Measurements from ENCODE around the gene ACTN4. TPM values are rescaled to one million over a fixed set of nuclear protein-coding genes. Genes with fewer than 3 reads are reported as not detected.

The ACTN4 gene
- polyA plus RNA-seq, 3 donors: 628 to 762 (median 713) TPM

DNA sequence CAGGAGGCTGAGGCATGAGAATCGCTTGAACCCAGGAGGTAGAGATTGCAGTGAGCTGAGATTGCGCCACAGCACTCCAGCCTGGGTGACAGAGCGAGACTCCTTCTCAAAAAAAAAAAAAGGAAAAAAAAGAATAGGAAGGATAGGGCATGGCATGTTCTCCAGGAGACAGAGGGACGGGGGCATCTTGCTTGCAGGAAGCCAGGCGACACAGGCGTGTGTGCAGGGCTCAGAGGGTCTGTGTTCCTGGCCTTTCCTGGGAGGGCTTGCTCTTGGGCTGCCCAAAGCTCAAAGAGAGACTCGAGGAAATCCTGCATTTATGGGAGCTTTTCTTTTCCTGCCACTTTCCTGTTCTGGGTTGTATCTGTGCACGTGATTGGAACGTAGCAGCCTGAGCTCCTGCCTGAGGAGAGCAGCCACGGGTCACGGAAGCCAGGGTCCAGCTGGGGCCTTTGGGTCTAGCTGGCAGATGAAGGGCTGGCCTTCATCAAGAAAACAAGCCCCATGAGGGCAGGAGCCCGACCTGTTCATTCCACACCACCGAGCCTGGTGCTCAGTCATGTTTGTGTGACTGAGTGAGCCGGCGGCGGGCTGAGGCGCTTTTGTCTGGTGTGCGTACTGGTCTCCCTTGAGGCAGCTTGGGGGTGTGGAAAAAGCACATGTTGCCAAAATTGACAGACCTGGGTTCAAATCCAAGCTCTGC, 52.3 kb downstream of the ACTN4 start:
- no peak for DNase-seq (ENCODE audit: extremely low read depth in 1 of 11, low read depth in 9 of 11, low spot score in 4 of 11)

DNA sequence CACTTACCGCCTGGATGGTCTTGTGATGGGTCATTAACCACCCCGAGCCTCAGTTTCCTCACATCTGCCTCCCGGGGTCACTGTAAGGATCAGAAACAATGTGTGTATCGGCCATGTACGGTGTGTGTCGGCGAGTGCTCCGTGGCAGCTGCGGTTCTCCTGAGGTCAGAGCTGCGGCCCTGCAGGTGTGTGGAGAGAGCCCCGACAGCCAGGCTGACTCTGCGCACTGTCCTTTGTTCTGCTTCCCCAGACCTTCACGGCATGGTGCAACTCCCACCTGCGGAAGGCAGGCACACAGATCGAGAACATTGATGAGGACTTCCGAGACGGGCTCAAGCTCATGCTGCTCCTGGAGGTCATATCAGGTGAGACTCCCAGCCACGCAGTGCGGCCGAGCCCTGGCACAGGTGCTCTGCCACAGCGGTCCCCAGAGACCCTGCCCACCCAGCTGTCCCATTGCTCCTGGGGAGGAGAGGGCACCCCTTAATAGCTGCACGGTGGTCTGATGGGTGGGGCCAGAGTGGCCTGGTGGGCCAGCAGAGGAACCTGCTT, 53.0 kb downstream of the ACTN4 start:
- DNase-seq (ENCODE audit: extremely low read depth in 1 of 11, low read depth in 9 of 11, low spot score in 4 of 11): no peak

DNA sequence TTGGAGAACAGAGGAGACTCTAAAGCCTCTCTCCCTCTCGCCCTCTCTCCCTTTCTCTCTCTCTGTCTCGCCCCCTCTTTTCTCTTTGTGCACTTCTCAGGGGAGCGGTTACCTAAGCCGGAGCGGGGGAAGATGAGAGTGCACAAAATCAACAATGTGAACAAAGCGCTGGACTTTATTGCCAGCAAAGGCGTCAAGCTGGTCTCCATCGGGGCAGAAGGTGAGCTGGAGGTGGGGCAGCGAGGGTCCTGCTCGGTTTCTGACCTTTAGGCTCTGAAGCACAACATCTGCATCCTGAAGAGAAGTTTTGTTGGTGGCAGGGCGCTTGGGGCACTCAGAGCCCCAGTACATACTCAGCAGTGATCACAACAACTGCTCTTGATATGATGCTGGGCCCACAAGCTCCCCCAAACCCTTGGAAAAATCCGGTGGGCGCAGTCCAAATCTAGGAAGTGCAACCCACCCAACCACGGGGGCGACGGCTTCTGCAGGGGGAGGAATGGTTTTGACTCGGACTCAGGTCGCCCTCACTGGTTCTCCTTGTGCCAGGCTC, 53.5 kb downstream of the ACTN4 start:
- no peak for DNase-seq (ENCODE audit: extremely low read depth in 1 of 11, low read depth in 9 of 11, low spot score in 4 of 11)

DNA sequence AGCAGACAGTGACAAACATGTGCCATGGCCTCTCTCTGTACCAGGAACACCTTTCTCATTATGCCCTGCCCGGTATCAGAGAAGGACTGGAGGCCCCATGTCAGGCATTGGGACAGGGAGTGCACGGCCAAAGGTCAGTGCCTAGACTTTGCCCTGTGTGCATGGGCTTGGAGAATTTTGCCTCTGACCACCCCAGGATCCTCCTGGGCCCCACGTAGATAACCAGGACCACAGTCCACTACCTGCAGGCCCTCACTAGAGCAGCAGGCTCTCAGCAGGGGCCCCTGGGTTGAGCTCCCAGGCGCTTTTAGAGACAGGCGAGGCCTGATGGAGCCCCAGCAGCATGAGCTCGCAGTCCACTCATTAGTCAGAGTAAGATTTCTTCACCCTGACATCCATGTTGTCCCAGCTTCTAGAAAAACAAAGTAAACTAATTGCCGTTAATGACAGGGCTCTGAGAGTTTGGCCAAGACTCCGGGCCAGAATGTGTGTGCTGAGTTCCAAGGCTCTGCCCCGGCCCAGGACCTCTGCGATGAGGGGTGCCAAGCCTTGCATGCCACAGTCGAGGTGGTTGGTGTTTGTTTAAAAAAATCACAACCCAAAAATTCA, 54.1 kb downstream of the ACTN4 start:
- DNase-seq (ENCODE audit: extremely low read depth in 1 of 11, low read depth in 9 of 11, low spot score in 4 of 11): no peak

DNA sequence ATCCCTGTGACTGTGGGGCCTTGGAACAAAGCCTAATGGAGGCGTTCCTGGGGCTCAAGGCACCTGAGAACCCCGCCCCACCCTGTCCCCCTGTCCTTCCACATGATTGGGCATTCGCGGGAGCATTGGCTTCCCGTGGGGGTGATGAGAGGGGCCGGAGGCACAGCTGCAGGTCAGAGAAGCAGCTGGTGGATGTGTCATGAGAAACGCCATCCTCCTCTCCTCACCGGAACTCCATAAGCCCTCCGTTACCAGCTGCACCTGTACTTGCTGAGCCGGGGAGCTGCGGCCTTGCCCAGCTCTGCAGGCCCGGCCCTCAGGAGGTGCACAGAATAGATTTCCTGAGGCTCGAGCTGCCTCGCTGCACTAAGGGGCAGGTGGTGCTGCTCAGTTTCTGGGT, 54.8 kb downstream of the ACTN4 start:
- DNase-seq (ENCODE audit: extremely low read depth in 1 of 11, low read depth in 9 of 11, low spot score in 4 of 11): no peak

DNA sequence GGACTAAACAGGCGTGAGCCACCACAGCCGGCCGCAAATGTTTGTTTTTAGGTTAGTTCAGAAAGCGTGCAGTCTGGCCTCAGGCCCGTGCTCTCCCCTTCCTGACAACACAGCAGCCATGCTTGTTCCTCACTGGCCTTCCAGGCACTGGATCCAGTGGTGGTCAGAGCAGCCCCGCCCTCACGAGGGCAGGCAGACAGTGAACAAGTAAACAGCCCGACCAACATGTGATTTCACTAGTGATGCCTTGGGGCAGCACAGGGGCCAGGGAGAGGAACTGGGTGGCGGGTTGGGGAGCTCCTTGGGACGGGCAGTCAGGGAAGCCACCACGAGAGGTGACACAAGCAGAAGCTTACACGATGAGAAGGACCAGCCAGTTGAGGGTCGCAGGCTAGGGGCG, 56.1 kb downstream of the ACTN4 start:
- DNase-seq (ENCODE audit: extremely low read depth in 1 of 11, low read depth in 9 of 11, low spot score in 4 of 11): no peak

DNA sequence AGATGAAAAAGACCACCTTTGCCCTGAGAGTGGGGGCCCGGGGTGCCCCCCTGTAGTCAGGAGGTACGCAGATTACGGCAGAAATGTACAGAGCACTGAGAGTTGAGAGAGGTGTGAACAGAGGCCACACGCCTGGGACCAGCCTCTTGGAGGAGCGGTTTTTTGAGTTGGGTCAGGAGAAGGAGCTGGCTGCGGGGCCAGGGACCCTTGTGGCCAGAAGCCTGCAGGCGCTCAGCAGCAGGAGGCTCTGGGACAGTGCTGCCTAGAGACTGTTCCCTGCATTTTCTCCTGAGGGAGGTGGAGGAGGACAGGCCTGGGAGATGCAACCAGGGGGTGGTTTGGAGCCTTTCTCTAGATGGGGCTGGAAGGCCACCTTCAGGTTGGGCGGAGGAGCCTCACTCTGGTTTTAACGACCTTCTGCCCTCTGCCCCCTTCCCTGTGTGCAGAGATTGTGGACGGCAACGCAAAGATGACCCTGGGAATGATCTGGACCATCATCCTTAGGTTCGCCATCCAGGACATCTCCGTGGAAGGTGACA, 57.1 kb downstream of the ACTN4 start:
- no peak for DNase-seq (ENCODE audit: extremely low read depth in 1 of 11, low read depth in 9 of 11, low spot score in 4 of 11)

DNA sequence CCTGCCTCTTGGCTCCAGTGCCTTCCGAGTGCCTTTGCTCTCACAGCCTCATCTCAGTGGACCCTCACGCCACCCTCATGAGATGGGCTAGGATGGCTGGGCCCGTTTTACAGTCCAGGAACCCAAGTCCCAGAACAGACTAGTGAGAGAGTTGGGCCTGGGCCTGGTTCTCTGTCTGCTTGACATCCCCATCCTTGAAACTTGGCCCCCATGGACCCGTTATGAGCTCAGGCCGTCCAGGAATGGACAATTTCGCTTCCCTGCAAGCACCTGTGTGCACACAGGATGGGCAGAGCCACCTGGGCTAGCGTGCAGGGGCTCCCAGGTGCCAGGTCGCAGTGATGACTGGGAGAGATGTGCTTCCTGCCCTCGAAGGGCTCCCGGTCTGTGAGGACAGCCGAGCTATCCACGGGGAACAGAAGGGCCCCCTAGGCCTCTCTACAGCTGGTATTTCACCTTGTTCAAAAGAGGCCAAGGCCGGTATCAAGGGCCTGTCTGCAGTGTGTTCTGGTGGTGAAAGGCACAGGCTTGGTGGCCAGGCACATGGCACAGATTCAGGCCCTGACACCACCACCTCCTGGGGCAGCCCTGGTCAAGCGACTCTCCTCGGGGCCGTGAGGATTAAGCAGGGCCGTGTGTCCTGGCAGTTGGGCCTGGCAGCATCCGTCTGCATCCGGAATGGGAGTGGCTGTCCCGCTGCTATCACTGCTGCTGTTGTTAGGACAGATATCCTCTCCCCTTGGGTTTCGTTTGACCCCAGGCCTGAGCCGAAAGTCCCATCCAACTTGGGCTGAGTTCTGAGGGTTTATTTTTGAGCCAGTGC, 58.0 kb downstream of the ACTN4 start:
- no peak for DNase-seq (ENCODE audit: extremely low read depth in 1 of 11, low read depth in 9 of 11, low spot score in 4 of 11)

DNA sequence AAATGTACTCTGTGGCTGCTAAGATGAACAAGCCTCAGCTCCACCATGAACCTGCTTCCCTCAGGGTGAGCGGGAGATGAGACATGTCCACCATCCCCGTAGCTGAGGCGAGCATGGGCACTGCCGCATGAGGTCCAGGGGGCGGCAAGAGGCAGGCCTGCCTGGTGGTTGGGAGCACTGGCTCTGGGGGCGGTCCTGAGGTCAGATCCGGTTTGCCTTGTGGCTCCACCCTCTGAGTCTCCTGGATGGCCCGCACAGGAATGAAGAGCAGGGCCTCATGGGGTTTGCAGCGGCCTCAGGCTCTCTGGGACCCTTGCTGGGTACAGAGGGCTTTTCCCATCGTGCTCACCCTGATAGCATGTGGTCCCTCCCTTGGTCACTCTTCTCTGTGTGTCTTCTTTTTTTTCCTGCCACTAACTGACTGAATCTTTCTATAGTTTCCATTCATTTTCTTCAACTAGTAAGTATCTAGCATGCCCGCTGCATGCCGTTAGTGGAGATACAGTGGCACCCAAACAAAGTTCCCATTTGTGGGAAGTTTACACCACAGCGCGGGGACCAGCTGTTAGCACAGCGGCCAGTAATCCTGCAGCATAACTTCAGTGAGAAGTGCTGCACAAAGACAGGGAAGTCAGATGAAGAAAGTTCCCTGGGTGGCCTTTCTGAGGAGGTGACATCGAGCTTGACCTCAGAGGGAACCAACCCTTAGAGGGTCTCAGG, 59.5 kb downstream of the ACTN4 start:
- DNase-seq (ENCODE audit: extremely low read depth in 1 of 11, low read depth in 9 of 11, low spot score in 4 of 11): no peak

DNA sequence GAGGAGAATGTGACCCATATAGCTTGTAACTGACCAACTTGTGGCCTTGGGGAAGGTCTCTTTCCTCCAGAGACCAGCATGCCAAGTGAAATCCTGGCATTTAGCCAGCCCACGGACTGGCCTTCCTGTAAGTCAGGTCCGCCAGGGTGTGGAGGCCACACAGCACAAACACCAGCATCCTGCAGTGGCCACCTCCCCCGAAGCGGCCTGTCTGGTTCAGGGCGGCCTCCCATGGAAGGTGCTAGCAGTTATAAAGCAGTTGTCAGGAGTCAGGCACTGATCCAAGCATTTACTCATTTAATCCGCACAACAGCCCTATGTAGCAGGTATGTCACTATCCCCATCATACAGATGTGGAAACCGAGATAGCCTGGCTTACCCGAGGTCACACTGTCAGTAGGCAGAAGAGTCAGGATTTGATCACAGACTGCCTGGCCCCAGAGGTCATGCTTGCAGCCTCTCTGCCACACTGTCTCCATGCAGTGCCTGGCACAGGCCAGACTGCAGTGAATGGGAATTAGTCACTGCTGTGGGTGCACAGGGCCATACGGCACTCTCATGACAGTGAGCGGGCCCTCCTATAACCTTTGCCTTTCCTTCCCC, 60.2 kb downstream of the ACTN4 start:
- DNase-seq (ENCODE audit: extremely low read depth in 1 of 11, low read depth in 9 of 11, low spot score in 4 of 11): no peak

DNA sequence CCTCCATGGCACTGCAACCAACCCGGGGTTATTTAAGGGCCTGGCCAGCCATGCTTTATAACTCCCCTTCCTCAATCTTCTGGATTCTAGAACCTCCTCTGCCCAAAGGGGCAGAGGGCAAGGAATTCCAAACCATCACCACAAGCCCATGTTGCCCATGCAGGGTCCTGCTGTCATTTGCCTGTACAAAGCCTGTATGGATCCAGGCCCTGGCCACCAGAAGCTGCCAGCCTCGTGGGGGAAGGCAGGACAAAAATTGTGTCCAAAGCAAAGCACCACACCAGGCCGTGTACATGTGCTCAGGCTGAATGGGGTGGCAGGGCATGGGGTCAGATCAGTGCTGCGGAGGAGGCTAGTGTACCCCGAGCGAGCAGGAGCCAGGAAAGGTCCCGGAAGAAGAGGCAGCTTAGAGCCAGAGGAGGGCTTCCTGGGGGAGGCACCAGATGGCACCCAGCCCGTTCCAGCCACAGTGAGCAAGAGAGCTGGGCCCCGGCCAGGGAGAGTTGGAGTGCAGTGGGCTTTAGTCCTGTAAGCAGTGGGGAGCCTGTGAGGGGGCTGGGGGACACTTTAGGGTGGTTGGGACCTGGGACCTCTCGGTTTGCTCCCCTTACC, 61.1 kb downstream of the ACTN4 start:
- DNase-seq (ENCODE audit: extremely low read depth in 1 of 11, low read depth in 9 of 11, low spot score in 4 of 11): no peak

DNA sequence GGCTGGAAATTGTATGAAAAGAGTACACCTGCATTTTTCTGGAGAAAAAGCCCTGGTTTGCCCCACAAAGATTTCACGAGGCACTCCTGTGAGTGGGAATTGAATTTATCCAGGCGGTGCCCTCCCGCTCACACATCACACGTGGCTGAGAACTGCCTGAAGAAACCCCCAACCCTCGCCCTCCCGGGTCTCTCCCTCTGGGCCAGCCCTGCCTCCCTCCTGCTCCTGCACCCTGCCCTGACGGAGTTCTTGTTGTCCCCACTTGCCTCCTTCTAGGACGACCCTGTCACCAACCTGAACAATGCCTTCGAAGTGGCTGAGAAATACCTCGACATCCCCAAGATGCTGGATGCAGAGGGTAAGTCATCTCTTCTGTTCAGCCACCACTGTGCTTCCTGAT, 61.7 kb downstream of the ACTN4 start:
- no peak for DNase-seq (ENCODE audit: extremely low read depth in 1 of 11, low read depth in 9 of 11, low spot score in 4 of 11)

DNA sequence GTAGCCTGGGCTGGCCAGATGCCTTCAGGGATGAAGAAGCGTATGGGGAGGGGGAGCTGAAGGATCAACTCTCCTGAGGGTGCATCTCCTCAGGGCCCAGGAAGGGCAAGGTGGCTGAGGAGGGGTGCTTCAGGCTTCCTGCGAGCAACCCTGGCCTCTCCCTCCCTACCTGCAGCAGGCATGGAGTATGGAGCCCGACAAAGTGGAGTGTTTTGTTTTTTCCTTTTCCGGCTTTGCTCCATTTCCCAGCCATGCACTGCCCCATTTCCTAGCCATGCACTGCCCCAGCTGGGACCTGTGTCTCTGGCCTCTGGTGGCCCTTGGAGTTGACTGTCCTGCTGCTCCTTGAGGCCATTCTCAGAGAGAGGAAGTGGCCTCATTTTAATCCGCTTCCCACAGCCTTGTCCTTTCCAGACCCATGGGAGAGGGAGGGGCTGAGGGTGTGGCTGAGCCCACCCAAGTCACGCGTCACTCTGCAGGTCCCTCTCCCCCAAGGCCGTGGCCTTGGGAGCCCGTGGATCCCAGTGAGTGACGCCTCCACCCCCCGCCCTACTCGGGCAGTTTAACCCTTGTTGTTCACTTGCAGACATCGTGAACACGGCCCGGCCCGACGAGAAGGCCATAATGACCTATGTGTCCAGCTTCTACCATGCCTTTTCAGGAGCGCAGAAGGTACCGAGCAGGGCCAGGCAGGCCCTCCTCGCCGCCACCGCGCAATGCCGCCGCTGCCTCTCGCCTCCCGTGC, 62.4 kb downstream of the ACTN4 start:
- no peak for DNase-seq (ENCODE audit: extremely low read depth in 1 of 11, low read depth in 9 of 11, low spot score in 4 of 11)

DNA sequence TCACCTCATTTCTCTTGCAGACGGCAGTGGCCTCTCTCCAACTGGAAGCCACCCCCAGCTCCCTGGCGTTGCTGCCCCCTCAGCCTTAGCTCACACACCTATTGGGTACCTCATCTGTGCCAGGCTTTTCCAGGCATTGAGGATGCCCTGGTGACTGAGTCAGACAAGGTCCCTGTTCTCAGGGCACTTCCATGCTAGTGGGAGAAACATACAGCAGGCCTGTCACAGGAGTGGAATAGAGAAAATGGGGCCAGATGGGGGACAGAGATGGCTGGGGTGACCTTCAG, 62.9 kb downstream of the ACTN4 start:
- no peak for DNase-seq (ENCODE audit: extremely low read depth in 1 of 11, low read depth in 9 of 11, low spot score in 4 of 11)

DNA sequence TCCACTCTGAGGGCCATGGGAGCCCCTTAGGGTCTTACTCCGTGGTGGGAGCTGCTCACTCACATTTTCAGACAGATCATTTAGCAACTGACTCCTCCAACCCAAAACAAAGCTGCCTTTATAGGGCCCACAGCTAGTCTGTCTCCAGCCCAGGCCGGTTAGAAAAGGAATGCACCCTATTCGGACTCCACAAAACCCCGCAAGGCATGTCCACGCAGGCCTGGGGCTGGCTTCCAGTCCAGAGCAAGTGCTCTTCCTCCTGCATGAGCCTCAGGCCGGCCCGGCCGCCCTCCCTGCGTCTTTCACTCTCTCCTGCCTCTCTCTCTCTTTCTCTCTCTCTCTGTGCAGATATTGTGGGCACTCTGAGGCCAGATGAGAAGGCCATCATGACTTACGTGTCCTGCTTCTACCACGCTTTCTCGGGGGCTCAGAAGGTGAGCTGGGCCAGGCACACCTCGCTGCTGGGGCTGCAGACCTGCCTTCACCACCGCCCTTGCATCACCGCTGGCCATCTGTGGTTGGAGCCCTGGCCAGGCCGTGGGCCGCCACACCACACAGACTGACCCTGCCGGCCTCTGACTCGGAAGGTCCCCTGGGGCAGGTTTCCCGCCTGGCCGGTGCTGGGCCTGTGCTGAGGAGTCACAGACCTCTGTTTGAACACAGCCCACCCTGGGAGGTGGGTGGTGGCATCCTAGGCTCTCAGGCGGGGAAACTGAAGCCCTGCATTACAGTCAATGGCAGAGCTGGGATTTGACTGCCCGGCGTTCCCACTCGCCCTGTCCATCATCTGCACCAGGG, 63.7 kb downstream of the ACTN4 start:
- DNase-seq (ENCODE audit: extremely low read depth in 1 of 11, low read depth in 9 of 11, low spot score in 4 of 11): no peak

DNA sequence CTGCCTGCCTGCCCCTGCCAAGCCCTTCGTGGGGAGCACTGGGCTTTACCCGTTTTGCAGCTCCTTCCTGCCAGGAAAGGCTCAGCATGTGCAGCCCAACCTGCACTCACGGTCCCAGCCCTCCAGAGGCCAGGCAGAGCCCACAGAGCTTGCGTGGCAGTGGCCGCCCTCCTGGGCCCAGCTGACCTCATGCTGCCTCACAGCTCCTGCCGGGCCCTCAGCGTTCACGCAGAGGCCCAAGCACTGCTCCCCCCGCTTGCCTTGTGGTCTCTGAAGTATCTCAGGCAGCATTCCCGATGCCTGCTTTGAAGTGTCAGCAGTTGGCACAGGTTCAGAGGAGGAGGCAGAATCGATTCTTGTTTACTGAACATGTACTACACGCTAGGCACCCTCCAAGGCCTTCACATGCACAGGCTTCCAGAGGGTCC, 64.3 kb downstream of the ACTN4 start:
- no peak for DNase-seq (ENCODE audit: extremely low read depth in 1 of 11, low read depth in 9 of 11, low spot score in 4 of 11)

Data from renal cortex interstitium (tissue), 11 donors.